Islet precursor cell (in vitro differentiated cells): Measurements from ENCODE around the gene POLR1E.
"Not testable (repeated sequence)": the region's sequence is repeated elsewhere in the genome, so short reads cannot be mapped to it uniquely, and the experiment has no call there.

Experiments used
- DNase-seq: peaks from one replicate; pipeline ENCODE4 v3.0.0-alpha.2; 2018

The POLR1E gene

GRCh38 chr9:37507566-37508134 lies 21.9 kb downstream of the POLR1E start:
- no peak for DNase-seq

- DNase-seq: no peak
Measured at GRCh38 chr9:37508135-37508833, 22.5 kb downstream of the POLR1E start.

- no peak for DNase-seq
Measured at GRCh38 chr9:37508834-37509206, 23.1 kb downstream of the POLR1E start.

GRCh38 chr9:37509536-37509935 lies 23.8 kb downstream of the POLR1E start:
- no peak for DNase-seq

GRCh38 chr9:37510053-37510452 lies 24.3 kb downstream of the POLR1E start:
- DNase-seq: not testable (repeated sequence)

- peak; percentile 79 for DNase-seq
Measured at GRCh38 chr9:37511016-37512010, 25.6 kb downstream of the POLR1E start.

- no peak for DNase-seq
Measured at GRCh38 chr9:37512437-37512836, 26.7 kb downstream of the POLR1E start.

- not testable (repeated sequence) for DNase-seq
Measured at GRCh38 chr9:37514415-37514814, 28.7 kb downstream of the POLR1E start.

GRCh38 chr9:37514999-37515398 lies 29.3 kb downstream of the POLR1E start:
- no peak for DNase-seq

GRCh38 chr9:37515620-37516258 lies 30.0 kb downstream of the POLR1E start:
- no peak for DNase-seq

GRCh38 chr9:37517923-37518322 lies 32.2 kb downstream of the POLR1E start:
- no peak for DNase-seq

GRCh38 chr9:37520641-37521040 lies 34.9 kb downstream of the POLR1E start:
- no peak for DNase-seq

- DNase-seq: no peak
Measured at GRCh38 chr9:37521111-37521510, 35.4 kb downstream of the POLR1E start.

- DNase-seq: no peak
Measured at GRCh38 chr9:37522971-37523370, 37.2 kb downstream of the POLR1E start.

GRCh38 chr9:37523916-37524315 lies 38.2 kb downstream of the POLR1E start:
- DNase-seq: no peak

GRCh38 chr9:37528652-37529471 lies 43.1 kb downstream of the POLR1E start:
- DNase-seq: no peak

- peak; percentile 2 for DNase-seq
Measured at GRCh38 chr9:37531699-37532098, 46.0 kb downstream of the POLR1E start.

GRCh38 chr9:37534412-37534811 lies 48.7 kb downstream of the POLR1E start:
- DNase-seq: no peak

- DNase-seq: no peak
Measured at GRCh38 chr9:37534901-37535300, 49.2 kb downstream of the POLR1E start.

- DNase-seq: no peak
Measured at GRCh38 chr9:37538099-37538498, 52.4 kb downstream of the POLR1E start.

GRCh38 chr9:37539634-37540033 lies 53.9 kb downstream of the POLR1E start:
- no peak for DNase-seq

- no peak for DNase-seq
Measured at GRCh38 chr9:37540634-37541033, 54.9 kb downstream of the POLR1E start.
